H1 (cell line): ENCODE results near the gene ZNF555.

Experiments
- CBX5 ChIP-seq: fragments of 300-800, 300-1000 bp; sonication (generic); IDR thresholded peaks from 2 replicates; pipeline ENCODE4 v1.7.1; 2016; ENCODE audit warnings: antibody characterized with exemption, low read length, low read depth
- EZH2 ChIP-seq: fragments of 200-600 bp; sonication (generic); IDR thresholded peaks from 2 replicates; pipeline ENCODE4 v1.7.1; 2012; ENCODE audit warnings: low read depth, mild to moderate bottlenecking, moderate library complexity, low read length, inconsistent platforms; ENCODE audit not compliant: severe bottlenecking
- POLR2A ChIP-seq, 2 experiments: IDR thresholded peaks; 1 replicate in 1 of 2; 2 replicates in 1 of 2; pipeline ENCODE4 v1.6.1; 2011; ENCODE audit warnings: low read depth in 2 of 2, low read length in 2 of 2, mild to moderate bottlenecking in 2 of 2; ENCODE audit errors: control extremely low read depth in 1 of 2
- SIX5 ChIP-seq: IDR thresholded peaks from 2 replicates; pipeline ENCODE4 v1.6.1; 2011; ENCODE audit warnings: mild to moderate bottlenecking, low read depth, low read length
- TF ChIP-seq, protein P1 (sequence below), 3 experiments: IDR thresholded peaks; 1 replicate in 2 of 3; 2 replicates in 1 of 3; pipeline versions ENCODE4 v1.5.1 to v1.6.1; 2011; ENCODE audit warnings: low read length in 3 of 3, mild to moderate bottlenecking in 3 of 3, inconsistent platforms in 2 of 3, low read depth in 1 of 3, moderate library complexity in 1 of 3; ENCODE audit not compliant: insufficient read depth in 1 of 3; ENCODE audit errors: control extremely low read depth in 1 of 3

DNA sequence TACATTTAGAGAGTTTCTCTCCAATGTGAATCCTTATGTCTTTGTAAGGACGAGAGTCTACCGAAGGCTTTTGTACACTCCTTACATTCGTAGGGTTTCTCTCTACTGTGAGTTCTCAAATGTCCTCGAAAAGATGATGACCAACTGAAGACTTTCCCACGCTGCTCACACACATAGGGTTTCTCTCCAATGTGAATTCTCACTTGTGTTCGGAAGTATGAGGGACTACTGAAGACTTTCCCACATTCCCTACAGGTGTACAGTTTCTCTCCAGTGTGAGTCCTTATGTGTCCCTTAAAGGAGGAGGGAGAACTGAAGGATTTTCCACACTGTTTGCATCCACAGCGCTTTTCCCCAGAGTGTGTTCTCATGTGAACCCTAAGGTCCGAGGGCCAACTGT, 55.4 kb downstream of the ZNF555 start:
- no peak for TF ChIP-seq POLR2A (IDR thresholded peaks at IDR 0.05; ENCODE audit: control extremely low read depth in 1 of 2, low read depth in 2 of 2, low read length in 2 of 2)
- TF ChIP-seq, protein P1, sequence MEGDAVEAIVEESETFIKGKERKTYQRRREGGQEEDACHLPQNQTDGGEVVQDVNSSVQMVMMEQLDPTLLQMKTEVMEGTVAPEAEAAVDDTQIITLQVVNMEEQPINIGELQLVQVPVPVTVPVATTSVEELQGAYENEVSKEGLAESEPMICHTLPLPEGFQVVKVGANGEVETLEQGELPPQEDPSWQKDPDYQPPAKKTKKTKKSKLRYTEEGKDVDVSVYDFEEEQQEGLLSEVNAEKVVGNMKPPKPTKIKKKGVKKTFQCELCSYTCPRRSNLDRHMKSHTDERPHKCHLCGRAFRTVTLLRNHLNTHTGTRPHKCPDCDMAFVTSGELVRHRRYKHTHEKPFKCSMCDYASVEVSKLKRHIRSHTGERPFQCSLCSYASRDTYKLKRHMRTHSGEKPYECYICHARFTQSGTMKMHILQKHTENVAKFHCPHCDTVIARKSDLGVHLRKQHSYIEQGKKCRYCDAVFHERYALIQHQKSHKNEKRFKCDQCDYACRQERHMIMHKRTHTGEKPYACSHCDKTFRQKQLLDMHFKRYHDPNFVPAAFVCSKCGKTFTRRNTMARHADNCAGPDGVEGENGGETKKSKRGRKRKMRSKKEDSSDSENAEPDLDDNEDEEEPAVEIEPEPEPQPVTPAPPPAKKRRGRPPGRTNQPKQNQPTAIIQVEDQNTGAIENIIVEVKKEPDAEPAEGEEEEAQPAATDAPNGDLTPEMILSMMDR (IDR thresholded peaks at IDR 0.05; ENCODE audit: control extremely low read depth in 1 of 3, insufficient read depth in 1 of 3, low read depth in 1 of 3, low read length in 3 of 3): no peak
- TF ChIP-seq CBX5: no peak
- TF ChIP-seq SIX5: no peak
- no peak for TF ChIP-seq EZH2
